Caco-2 (cell line): ENCODE results near the gene AKT1. TPM values are rescaled to one million over a fixed set of nuclear protein-coding genes. Genes with fewer than 3 reads are reported as not detected.

ENCODE experiments used
- BruUV-seq: library from RNA; stranded (reverse); fragments of 400-500 nt; replicated peaks from 2 replicates; lab custom pipeline; 2021; lab: Mats Ljungman, UMichigan
- CTCF ChIA-PET: fragments of 300-600 bp; sonication (Branson Sonifier 250); formaldehyde crosslinking; loops from one replicate; lab custom pipeline; 2022; ENCODE audit warnings: antibody characterized with exemption; lab: Charles Lee
- POLR2A ChIA-PET: fragments of 300-600 bp; sonication (Branson Sonifier 250); formaldehyde crosslinking; loops from one replicate; lab custom pipeline; 2022; ENCODE audit warnings: antibody characterized with exemption; lab: Charles Lee
- DNase-seq, 2 experiments: peaks; one replicate each; pipeline versions ENCODE4 v3.0.0 to v3.0.0-alpha.2; 2020 to 2022
- H3K27me3 ChIP-seq: replicated peaks from 2 replicates; pipeline ENCODE4 v1.6.0; 2011; ENCODE audit warnings: low read length; ENCODE audit not compliant: control insufficient read depth, insufficient read depth
- H3K36me3 ChIP-seq: 2 replicates; pipeline ENCODE4 v1.5.1; 2011; ENCODE audit warnings: low read length; ENCODE audit not compliant: control insufficient read depth, insufficient read depth
- H3K4me1 ChIP-seq: fragments of 250-450 bp; sonication (Bioruptor Pico); 2 replicates; pipeline ENCODE4 v1.5.1; 2020; ENCODE audit warnings: mild to moderate bottlenecking
- H3K4me3 ChIP-seq: 2 replicates; pipeline ENCODE4 v1.5.1; 2011; ENCODE audit warnings: low read depth, mild to moderate bottlenecking, control low read depth, low read length
- H3K9me3 ChIP-seq: fragments of 250-450 bp; sonication (Bioruptor Pico); 2 replicates; pipeline ENCODE4 v1.5.1; 2020; ENCODE audit warnings: mild to moderate bottlenecking, moderate library complexity
- H3K27ac Mint-ChIP-seq: one replicate; pipeline ENCODE4 v1.8.0; 2022; ENCODE audit warnings: mixed read lengths; ENCODE audit not compliant: unreplicated experiment
- H3K27me3 Mint-ChIP-seq: one replicate; pipeline ENCODE4 v1.8.0; 2022; ENCODE audit warnings: mixed read lengths; ENCODE audit not compliant: insufficient read depth, unreplicated experiment
- H3K36me3 Mint-ChIP-seq: one replicate; pipeline ENCODE4 v1.8.0; 2022; ENCODE audit warnings: mild to moderate bottlenecking, mixed read lengths; ENCODE audit not compliant: insufficient read depth, unreplicated experiment
- H3K4me1 Mint-ChIP-seq: one replicate; pipeline ENCODE4 v1.8.0; 2022; ENCODE audit warnings: low read depth, mixed read lengths; ENCODE audit not compliant: unreplicated experiment
- H3K4me3 Mint-ChIP-seq: one replicate; pipeline ENCODE4 v1.8.0; 2022; ENCODE audit warnings: mild to moderate bottlenecking, moderate library complexity, mixed read lengths; ENCODE audit not compliant: unreplicated experiment
- H3K9me3 Mint-ChIP-seq: one replicate; pipeline ENCODE4 v1.8.0; 2022; ENCODE audit warnings: mixed read lengths; ENCODE audit not compliant: unreplicated experiment
- CTCF ChIP-seq, 2 experiments: fragments of 200-600 bp in 1 of 2; IDR thresholded peaks; 1 replicate in 1 of 2; 2 replicates in 1 of 2; pipeline versions ENCODE4 v1.5.1 to v1.8.0; 2011 to 2022; ENCODE audit warnings: antibody characterized with exemption in 1 of 2, control low read depth in 1 of 2, inconsistent platforms in 1 of 2, low read depth in 1 of 2, low read length in 1 of 2, mild to moderate bottlenecking in 1 of 2, moderate library complexity in 1 of 2; ENCODE audit not compliant: insufficient read depth in 1 of 2, severe bottlenecking in 1 of 2, unreplicated experiment in 1 of 2
- intact Hi-C: fragments of 100-400 bp; cut with micrococcal nuclease; formaldehyde crosslinking; loops from one replicate; pipeline ENCODE4 v1.10.0; 2022; ENCODE audit not compliant: unreplicated experiment
- total RNA-seq: library from RNA; stranded (reverse); gene quantifications from 2 replicates; pipeline ENCODE4 v1.2.3, GENCODE V29; 2022

AKT1 gene
- total RNA-seq, 1 experiment from 2014 or later = 110 TPM

DNA sequence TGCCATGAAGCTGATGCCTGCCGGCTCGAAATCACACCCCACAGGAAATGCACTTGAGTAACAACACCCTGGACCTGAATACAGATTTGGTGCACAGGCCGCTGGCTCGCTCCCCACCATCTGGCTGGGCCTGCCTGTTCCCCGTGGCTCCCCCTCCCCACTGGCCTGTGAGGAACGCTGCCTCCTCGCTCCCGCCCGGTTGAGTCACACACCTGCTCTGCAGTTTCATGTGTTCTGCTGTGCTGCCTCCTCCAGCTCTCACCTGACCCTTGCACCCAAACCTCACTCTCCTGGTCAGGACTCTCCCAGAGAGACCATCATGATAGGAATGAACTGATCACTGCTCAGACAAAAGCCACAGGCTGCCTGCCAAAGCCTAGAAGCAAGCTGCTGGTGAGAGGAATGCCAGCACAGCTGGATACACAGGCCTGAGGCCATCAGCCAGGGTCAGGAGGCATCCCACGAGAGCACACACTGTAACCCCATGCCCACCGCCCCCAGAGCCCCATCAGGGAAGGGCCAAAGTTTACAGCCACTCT is 46.4 kb downstream of the AKT1 start:
- peaks cover 26% of the 10 kb centered on the region for H3K4me1 ChIP-seq
- Mint-ChIP-seq H3K36me3 (peaks cover 18% of the 10 kb centered on the region), H3K27me3 (no peaks in the 10 kb centered on the region), H3K4me3 (peak overlapping the region; percentile 41), H3K4me1 (peaks cover 12% of the 10 kb centered on the region), H3K9me3 (no peaks in the 10 kb centered on the region), H3K27ac (peak overlapping the region; percentile 87)
- CTCF ChIA-PET = interaction anchor here (0.6 to 1.4 kb wide), 3 partner anchors 19 to 64 kb away, joined by 3 to 4 read pairs (median 3); no protein-coding TSS in a partner anchor
- no peak overlapping the region for H3K4me3 ChIP-seq
- H3K36me3 ChIP-seq = no peaks in the 10 kb centered on the region
- TF ChIP-seq CTCF (IDR thresholded peaks at IDR 0.05; ENCODE audit: insufficient read depth in 1 of 2, low read depth in 1 of 2, low read length in 1 of 2, severe bottlenecking in 1 of 2, unreplicated experiment in 1 of 2) = peak in 1 of 2 experiments; percentile 20
- POLR2A ChIA-PET = no interaction called here
- peak; percentile 77 to 84 for DNase-seq
- intact Hi-C loops = loop anchor here (1.0 kb wide), 1 partner anchor 26 kb away; no protein-coding TSS in a partner anchor
- BruUV-seq = no TSS peak
- H3K27me3 ChIP-seq = no peaks in the 10 kb centered on the region
- H3K9me3 ChIP-seq = no peaks in the 10 kb centered on the region

GRCh38 chr14:104747876-104748275 is 47.7 kb downstream of the AKT1 start:
- no peaks in the 10 kb centered on the region for H3K27me3 ChIP-seq
- no peak overlapping the region for H3K4me3 ChIP-seq
- H3K9me3 ChIP-seq = no peaks in the 10 kb centered on the region
- peaks cover 22% of the 10 kb centered on the region for H3K4me1 ChIP-seq
- no peak overlapping the region for H3K4me3 Mint-ChIP-seq
- no peak overlapping the region for H3K27ac Mint-ChIP-seq
- no peak for TF ChIP-seq CTCF (IDR thresholded peaks at IDR 0.05; ENCODE audit: insufficient read depth in 1 of 2, low read depth in 1 of 2, low read length in 1 of 2, severe bottlenecking in 1 of 2, unreplicated experiment in 1 of 2)
- intact Hi-C loops = no loop called here
- no peak for DNase-seq
- CTCF ChIA-PET = no interaction called here
- H3K36me3 Mint-ChIP-seq = peaks cover 5% of the 10 kb centered on the region
- H3K9me3 Mint-ChIP-seq = no peaks in the 10 kb centered on the region
- POLR2A ChIA-PET = no interaction called here
- no peaks in the 10 kb centered on the region for H3K27me3 Mint-ChIP-seq
- no TSS peak for BruUV-seq
- H3K36me3 ChIP-seq = no peaks in the 10 kb centered on the region
- peaks cover 7% of the 10 kb centered on the region for H3K4me1 Mint-ChIP-seq

DNA sequence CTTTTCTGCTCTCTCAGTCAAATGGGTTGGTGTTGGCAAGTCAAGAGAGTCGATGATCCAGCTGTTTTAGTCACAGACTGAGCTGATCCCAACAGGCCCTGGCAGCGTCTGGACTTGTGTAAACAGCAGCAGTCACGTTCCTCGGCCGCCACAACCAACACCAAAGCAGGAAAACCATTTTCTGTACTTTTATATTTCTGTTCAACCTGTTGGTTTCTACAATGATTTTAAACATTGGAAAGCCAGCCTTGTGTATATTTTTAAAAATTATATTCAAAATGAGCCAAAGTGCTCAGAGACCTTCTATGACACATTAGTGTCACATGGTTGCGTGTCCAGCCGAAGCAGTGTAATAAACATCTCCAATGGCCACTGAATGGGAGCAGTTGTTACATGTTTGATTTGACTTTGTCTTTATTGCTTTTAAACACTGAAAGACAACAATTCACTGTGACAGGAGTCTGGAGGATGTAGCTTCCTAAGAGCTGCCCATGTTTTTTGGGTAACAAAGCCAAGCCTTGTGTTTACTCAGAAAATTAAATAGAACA is 48.5 kb downstream of the AKT1 start:
- Histone ChIP-seq H3K27me3 (no peaks in the 10 kb centered on the region), H3K36me3 (no peaks in the 10 kb centered on the region), H3K4me3 (no peak overlapping the region), H3K4me1 (peaks cover 19% of the 10 kb centered on the region), H3K9me3 (no peaks in the 10 kb centered on the region)
- no peak overlapping the region for H3K4me3 Mint-ChIP-seq
- ChIA-PET POLR2A (no interaction called here), CTCF (no interaction called here)
- intact Hi-C loops = no loop called here
- BruUV-seq = no TSS peak
- no peak overlapping the region for H3K27ac Mint-ChIP-seq
- H3K27me3 Mint-ChIP-seq = no peaks in the 10 kb centered on the region
- no peaks in the 10 kb centered on the region for H3K36me3 Mint-ChIP-seq
- TF ChIP-seq CTCF (IDR thresholded peaks at IDR 0.05; ENCODE audit: insufficient read depth in 1 of 2, low read depth in 1 of 2, low read length in 1 of 2, severe bottlenecking in 1 of 2, unreplicated experiment in 1 of 2) = no peak
- H3K4me1 Mint-ChIP-seq = peaks cover 7% of the 10 kb centered on the region
- no peak for DNase-seq
- H3K9me3 Mint-ChIP-seq = no peaks in the 10 kb centered on the region
